Measurements from ENCODE around the gene SORL1-AS1.

SORL1-AS1 gene

GRCh38 chr11:121422675-121423074 lies 30.1 kb downstream of the SORL1-AS1 start:
- no peak for ATAC-seq
- H3K36me3 ChIP-seq: no peaks in the 10 kb centered on the region
- DNase-seq: no peak
- no peak overlapping the region for H3K27ac ChIP-seq
- H3K4me1 ChIP-seq: peaks cover 13% of the 10 kb centered on the region
- no peaks in the 10 kb centered on the region for H3K9me3 ChIP-seq
- no peak for TF ChIP-seq CTCF (IDR thresholded peaks at IDR 0.05)
- no peaks in the 10 kb centered on the region for H3K27me3 ChIP-seq
- H3K4me3 ChIP-seq: no peak overlapping the region
- intact Hi-C loops (cut with DNase I): no loop called here

GRCh38 chr11:121421149-121421901 lies 31.4 kb downstream of the SORL1-AS1 start:
- Histone ChIP-seq H3K9me3 (no peaks in the 10 kb centered on the region), H3K36me3 (no peaks in the 10 kb centered on the region), H3K4me1 (peaks cover 26% of the 10 kb centered on the region), H3K27me3 (no peaks in the 10 kb centered on the region), H3K27ac (no peak overlapping the region), H3K4me3 (no peak overlapping the region)
- ATAC-seq (no peak), DNase-seq (no peak)
- intact Hi-C loops (cut with DNase I): no loop called here
- no peak for TF ChIP-seq CTCF (IDR thresholded peaks at IDR 0.05)

GRCh38 chr11:121420398-121420797 lies 32.4 kb downstream of the SORL1-AS1 start:
- H3K36me3 ChIP-seq: no peaks in the 10 kb centered on the region
- no peaks in the 10 kb centered on the region for H3K9me3 ChIP-seq
- ATAC-seq: no peak
- intact Hi-C loops (cut with DNase I): no loop called here
- H3K27ac ChIP-seq: no peak overlapping the region
- H3K4me3 ChIP-seq: no peak overlapping the region
- no peaks in the 10 kb centered on the region for H3K27me3 ChIP-seq
- H3K4me1 ChIP-seq: peaks cover 36% of the 10 kb centered on the region
- DNase-seq: no peak
- TF ChIP-seq CTCF (IDR thresholded peaks at IDR 0.05): no peak

GRCh38 chr11:121419836-121420235 lies 32.9 kb downstream of the SORL1-AS1 start:
- no peak overlapping the region for H3K27ac ChIP-seq
- no peak for DNase-seq

GRCh38 chr11:121418625-121419114 lies 34.1 kb downstream of the SORL1-AS1 start:
- ATAC-seq (peak; percentile 78), DNase-seq (no peak)
- H3K27ac ChIP-seq: peak overlapping the region; percentile 75
- intact Hi-C loops (cut with DNase I): no loop called here
- TF ChIP-seq CTCF (IDR thresholded peaks at IDR 0.05): no peak
- H3K36me3 ChIP-seq: no peaks in the 10 kb centered on the region
- no peaks in the 10 kb centered on the region for H3K9me3 ChIP-seq
- no peaks in the 10 kb centered on the region for H3K27me3 ChIP-seq
- H3K4me1 ChIP-seq: peaks cover 41% of the 10 kb centered on the region
- H3K4me3 ChIP-seq: no peak overlapping the region

More at GRCh38 chr11:121419836-121420235, 32.9 kb downstream of the SORL1-AS1 start:
- H3K4me3 ChIP-seq: no peak overlapping the region
- intact Hi-C loops (cut with DNase I): no loop called here
- H3K4me1 ChIP-seq: peaks cover 41% of the 10 kb centered on the region
- no peaks in the 10 kb centered on the region for H3K36me3 ChIP-seq
- H3K27me3 ChIP-seq: no peaks in the 10 kb centered on the region
- no peak for ATAC-seq
- H3K9me3 ChIP-seq: no peaks in the 10 kb centered on the region
- no peak for TF ChIP-seq CTCF (IDR thresholded peaks at IDR 0.05)
